OCI-LY1 (cell line): ENCODE data around the gene MCF2L2.

Source experiments
- H2AFZ ChIP-seq: fragments of 200-600 bp; sonication (generic), shearing (Covaris generic); 2 replicates; pipeline ENCODE4 v1.6.0; 2014; ENCODE audit warnings: antibody characterized with exemption, mild to moderate bottlenecking, low read length
- H3F3A ChIP-seq: fragments of 200-600 bp; sonication (generic), shearing (Covaris generic); 2 replicates; pipeline ENCODE4 v1.6.0; 2014; ENCODE audit warnings: mild to moderate bottlenecking, antibody characterized with exemption, low read length, moderate library complexity; ENCODE audit not compliant: insufficient read depth
- H3K27ac ChIP-seq: fragments of 200-600 bp; sonication (generic); 2 replicates; pipeline ENCODE4 v1.5.1; 2014; ENCODE audit warnings: low read length, mixed run types, mild to moderate bottlenecking, low read depth; ENCODE audit not compliant: poor library complexity, severe bottlenecking
- H3K27me3 ChIP-seq: fragments of 200-600 bp; sonication (generic); 2 replicates; pipeline ENCODE4 v1.6.0; 2014; ENCODE audit warnings: antibody characterized with exemption, mild to moderate bottlenecking, low read length, moderate library complexity; ENCODE audit not compliant: insufficient read depth
- H3K36me3 ChIP-seq: fragments of 200-600 bp; sonication (generic); 2 replicates; pipeline ENCODE4 v1.6.1; 2014; ENCODE audit warnings: mild to moderate bottlenecking, antibody characterized with exemption, low read length, moderate library complexity, mixed read lengths; ENCODE audit not compliant: insufficient read depth
- H3K4me1 ChIP-seq: fragments of 200-600 bp; sonication (generic); 2 replicates; pipeline ENCODE4 v1.5.1; 2014; ENCODE audit warnings: mild to moderate bottlenecking, low read length, moderate library complexity; ENCODE audit not compliant: insufficient read depth, severe bottlenecking
- H3K4me2 ChIP-seq: fragments of 200-600 bp; sonication (generic), shearing (Covaris generic); 2 replicates; pipeline ENCODE4 v1.6.1; 2014; ENCODE audit warnings: low read length
- H3K4me3 ChIP-seq: fragments of 200-600 bp; sonication (generic); 2 replicates; pipeline ENCODE4 v1.5.1; 2014; ENCODE audit warnings: low read length, low read depth, mild to moderate bottlenecking, mixed read lengths; ENCODE audit not compliant: poor library complexity, severe bottlenecking
- H3K79me2 ChIP-seq: fragments of 200-600 bp; shearing (Covaris generic); 2 replicates; pipeline ENCODE4 v1.6.1; 2016; ENCODE audit warnings: mixed run types, low read length, mixed read lengths; ENCODE audit not compliant: insufficient read depth
- H3K9ac ChIP-seq: fragments of 200-600 bp; sonication (generic), shearing (Covaris generic); 2 replicates; pipeline ENCODE4 v1.6.1; 2014; ENCODE audit warnings: mild to moderate bottlenecking, low read length, mixed read lengths
- H3K9me2 ChIP-seq: fragments of 200-600 bp; sonication (generic), shearing (Covaris generic); 2 replicates; pipeline ENCODE4 v1.6.1; 2014; ENCODE audit warnings: low read depth, mild to moderate bottlenecking, low read length, mixed read lengths
- H3K9me3 ChIP-seq: fragments of 200-600 bp; shearing (Covaris generic); 2 replicates; pipeline ENCODE4 v1.6.1; 2014; ENCODE audit warnings: low read length, mixed read lengths
- H4K20me1 ChIP-seq: fragments of 200-600 bp; sonication (generic), shearing (Covaris generic); 2 replicates; pipeline ENCODE4 v1.6.0; 2016; ENCODE audit warnings: mild to moderate bottlenecking, low read length; ENCODE audit not compliant: insufficient read depth
- EZH2 ChIP-seq: fragments of 200-600 bp; sonication (generic), shearing (Covaris generic); IDR thresholded peaks from 2 replicates; pipeline ENCODE4 v1.8.0; 2017; ENCODE audit warnings: borderline replicate concordance, mixed run types, mild to moderate bottlenecking, antibody characterized with exemption, low read length, moderate library complexity, mixed read lengths
- TF ChIP-seq, protein P1 (sequence below): fragments of 200-600 bp; sonication (generic), shearing (Covaris generic); IDR thresholded peaks from 2 replicates; pipeline ENCODE4 v1.5.1; 2017; ENCODE audit warnings: mild to moderate bottlenecking, antibody characterized with exemption, low read length, moderate library complexity, mixed read lengths

Gene MCF2L2

DNA sequence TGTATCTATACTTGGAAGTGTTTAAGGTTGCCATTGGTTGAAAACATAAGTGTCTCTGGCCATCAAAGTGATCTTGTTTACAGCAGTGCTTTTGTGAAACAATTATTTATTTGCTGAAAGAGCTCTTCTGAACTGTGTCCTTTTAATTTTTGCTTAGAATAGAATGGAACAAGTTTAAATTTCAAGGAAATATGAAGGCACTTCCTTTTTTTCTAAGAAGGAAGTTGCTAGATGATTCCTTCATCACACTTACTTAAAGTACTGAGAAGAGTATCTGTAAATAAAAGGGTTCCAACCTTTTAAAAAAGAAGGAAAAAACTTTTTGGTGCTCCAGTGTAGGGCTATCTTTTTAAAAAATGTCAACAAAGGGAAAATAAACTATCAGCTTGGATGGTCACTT is 155.6 kb downstream of the MCF2L2 start:
- H3K9ac ChIP-seq: no peak overlapping the region
- H3K4me2 ChIP-seq: no peak overlapping the region
- no peaks in the 10 kb centered on the region for H3K9me3 ChIP-seq
- H2AFZ ChIP-seq: no peak overlapping the region
- H3K27me3 ChIP-seq: peaks cover 3% of the 10 kb centered on the region; the same call in 1 of the 2 replicates
- no peaks in the 10 kb centered on the region for H3K9me2 ChIP-seq
- H3K4me3 ChIP-seq: no peak overlapping the region
- H3K27ac ChIP-seq: no peak overlapping the region
- no peaks in the 10 kb centered on the region for H4K20me1 ChIP-seq
- no peaks in the 10 kb centered on the region for H3K79me2 ChIP-seq
- H3K4me1 ChIP-seq: peaks cover 4% of the 10 kb centered on the region
- no peaks in the 10 kb centered on the region for H3K36me3 ChIP-seq
- TF ChIP-seq, protein P1, sequence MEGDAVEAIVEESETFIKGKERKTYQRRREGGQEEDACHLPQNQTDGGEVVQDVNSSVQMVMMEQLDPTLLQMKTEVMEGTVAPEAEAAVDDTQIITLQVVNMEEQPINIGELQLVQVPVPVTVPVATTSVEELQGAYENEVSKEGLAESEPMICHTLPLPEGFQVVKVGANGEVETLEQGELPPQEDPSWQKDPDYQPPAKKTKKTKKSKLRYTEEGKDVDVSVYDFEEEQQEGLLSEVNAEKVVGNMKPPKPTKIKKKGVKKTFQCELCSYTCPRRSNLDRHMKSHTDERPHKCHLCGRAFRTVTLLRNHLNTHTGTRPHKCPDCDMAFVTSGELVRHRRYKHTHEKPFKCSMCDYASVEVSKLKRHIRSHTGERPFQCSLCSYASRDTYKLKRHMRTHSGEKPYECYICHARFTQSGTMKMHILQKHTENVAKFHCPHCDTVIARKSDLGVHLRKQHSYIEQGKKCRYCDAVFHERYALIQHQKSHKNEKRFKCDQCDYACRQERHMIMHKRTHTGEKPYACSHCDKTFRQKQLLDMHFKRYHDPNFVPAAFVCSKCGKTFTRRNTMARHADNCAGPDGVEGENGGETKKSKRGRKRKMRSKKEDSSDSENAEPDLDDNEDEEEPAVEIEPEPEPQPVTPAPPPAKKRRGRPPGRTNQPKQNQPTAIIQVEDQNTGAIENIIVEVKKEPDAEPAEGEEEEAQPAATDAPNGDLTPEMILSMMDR: no peak
- TF ChIP-seq EZH2: no peak
- no peaks in the 10 kb centered on the region for H3F3A ChIP-seq

DNA sequence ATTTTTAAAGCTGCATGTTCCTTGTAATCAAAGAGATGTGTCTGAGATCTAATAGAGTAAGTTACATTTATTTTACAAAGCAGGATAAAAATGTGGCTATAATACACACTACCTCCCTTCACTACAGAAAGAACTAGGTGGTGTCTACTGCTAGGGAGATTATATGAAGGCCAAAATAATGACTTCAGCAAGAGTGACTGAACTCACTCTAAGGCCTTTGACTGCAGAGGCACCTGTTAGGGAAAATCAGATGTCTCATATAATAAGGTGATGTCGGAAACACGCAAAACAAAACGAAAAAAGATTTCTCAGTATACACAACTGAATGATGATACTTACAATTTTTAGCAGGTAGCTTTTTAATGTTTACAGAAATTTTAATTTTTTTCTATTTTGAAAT is 156.3 kb downstream of the MCF2L2 start:
- Histone ChIP-seq H3K79me2 (no peaks in the 10 kb centered on the region), H3F3A (no peaks in the 10 kb centered on the region), H3K4me3 (no peak overlapping the region), H2AFZ (no peak overlapping the region), H3K27me3 (peaks cover 5% of the 10 kb centered on the region; the same call in 1 of the 2 replicates), H3K36me3 (no peaks in the 10 kb centered on the region), H4K20me1 (no peaks in the 10 kb centered on the region), H3K27ac (no peak overlapping the region), H3K9me2 (no peaks in the 10 kb centered on the region), H3K4me1 (peaks cover 4% of the 10 kb centered on the region), H3K4me2 (no peak overlapping the region), H3K9ac (no peak overlapping the region), H3K9me3 (no peaks in the 10 kb centered on the region)
- TF ChIP-seq, protein P1: no peak
- no peak for TF ChIP-seq EZH2

DNA sequence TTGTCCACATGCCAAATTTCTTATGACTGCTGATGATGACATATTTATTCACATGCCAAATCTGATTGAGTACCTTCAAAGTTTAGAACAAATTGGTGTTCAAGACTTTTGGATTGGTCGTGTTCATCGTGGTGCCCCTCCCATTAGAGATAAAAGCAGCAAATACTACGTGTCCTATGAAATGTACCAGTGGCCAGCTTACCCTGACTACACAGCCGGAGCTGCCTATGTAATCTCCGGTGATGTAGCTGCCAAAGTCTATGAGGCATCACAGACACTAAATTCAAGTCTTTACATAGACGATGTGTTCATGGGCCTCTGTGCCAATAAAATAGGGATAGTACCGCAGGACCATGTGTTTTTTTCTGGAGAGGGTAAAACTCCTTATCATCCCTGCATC is 158.1 kb downstream of the MCF2L2 start:
- Histone ChIP-seq H3K9me3 (no peaks in the 10 kb centered on the region), H2AFZ (no peak overlapping the region), H3K4me2 (no peak overlapping the region), H3K36me3 (no peaks in the 10 kb centered on the region), H4K20me1 (no peaks in the 10 kb centered on the region), H3K79me2 (no peaks in the 10 kb centered on the region), H3K27me3 (peaks cover 5% of the 10 kb centered on the region; the same call in 1 of the 2 replicates), H3K27ac (no peak overlapping the region), H3F3A (no peaks in the 10 kb centered on the region), H3K9me2 (no peaks in the 10 kb centered on the region), H3K4me1 (peaks cover 3% of the 10 kb centered on the region), H3K4me3 (no peak overlapping the region), H3K9ac (no peak overlapping the region)
- TF ChIP-seq, protein P1: no peak
- no peak for TF ChIP-seq EZH2
